GM11168 (cell line): ENCODE measurements around the gene PECR.

Experiments used
- in situ Hi-C: fragments of 300-500 bp; cut with MboI; formaldehyde crosslinking; loops from one replicate; pipeline ENCODE4 v1.12.0; 2022; ENCODE audit warnings: low sequenced_read_pairs; ENCODE audit not compliant: unreplicated experiment

The PECR gene

DNA sequence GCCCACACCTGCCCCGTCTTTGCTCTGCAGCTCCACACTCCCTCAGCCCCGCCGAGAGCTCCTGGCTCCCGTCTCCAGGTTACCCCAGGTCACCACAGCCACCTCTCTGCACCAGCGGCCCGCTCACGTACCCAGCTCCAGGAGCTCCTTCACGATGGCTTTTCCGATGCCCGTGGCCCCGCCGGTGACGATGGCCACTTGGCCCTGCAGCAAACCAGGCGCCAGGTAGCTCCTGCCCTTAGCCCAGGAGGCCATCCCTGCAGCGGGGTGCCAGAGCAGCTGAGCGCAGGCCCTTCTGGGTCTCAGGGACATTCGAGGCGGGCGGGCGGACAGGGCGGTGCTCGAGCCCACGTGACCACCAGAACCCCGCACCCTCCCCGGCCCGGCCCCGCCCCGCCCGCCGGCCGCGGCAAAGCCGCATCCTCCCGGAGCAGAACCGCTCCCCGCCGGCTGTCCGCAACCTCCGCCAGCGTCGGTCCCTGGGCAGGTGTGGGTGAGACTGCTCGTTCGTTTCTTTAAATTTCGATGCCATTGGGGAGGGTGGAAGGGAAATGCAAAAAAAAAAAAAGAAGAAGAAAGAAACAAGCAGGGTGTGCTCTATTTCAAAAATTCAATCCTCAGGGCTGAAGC is at the start of gene PECR, which contains the start of gene TMEM169:
TSS of gene PECR (minus strand) at position 323 of the 630 bp plus-strand sequence. CDS start at position 255, 68 bp downstream.
TSS of gene TMEM169 (plus strand) at position 433 of the 630 bp plus-strand sequence. CDS start 14,045 bp downstream, outside the sequence.
- in situ Hi-C loops, result no loop called here

DNA sequence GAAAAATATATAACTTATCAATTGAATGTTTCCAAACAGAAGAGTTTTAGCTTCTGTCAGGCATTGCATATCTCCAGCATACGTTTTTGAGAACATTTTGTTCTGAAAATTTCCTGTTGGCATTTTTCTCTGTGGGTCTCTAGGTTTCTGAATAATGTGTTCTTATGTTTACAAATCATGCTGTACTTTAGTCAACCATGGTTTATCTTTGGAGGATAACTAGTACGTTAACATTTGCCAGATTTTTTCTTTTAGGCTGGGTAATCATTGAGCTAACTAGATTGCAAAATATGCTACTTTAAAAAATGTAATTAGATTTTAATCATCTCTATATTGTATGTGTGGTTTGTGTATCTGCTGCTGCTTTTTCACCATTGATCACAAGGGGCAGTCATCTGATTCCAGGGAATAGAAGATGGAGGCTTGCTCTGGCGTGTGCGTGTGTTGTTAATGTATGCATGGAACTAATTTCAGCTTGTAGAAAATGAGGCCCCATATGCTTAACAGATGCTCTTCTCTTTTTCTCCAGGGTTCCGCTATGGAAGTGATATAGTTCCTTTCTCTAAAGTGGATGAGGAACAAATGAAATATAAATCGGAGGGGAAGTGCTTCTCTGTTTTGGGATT is 48.9 kb upstream of the PECR start:
- in situ Hi-C loops, result no loop called here

DNA sequence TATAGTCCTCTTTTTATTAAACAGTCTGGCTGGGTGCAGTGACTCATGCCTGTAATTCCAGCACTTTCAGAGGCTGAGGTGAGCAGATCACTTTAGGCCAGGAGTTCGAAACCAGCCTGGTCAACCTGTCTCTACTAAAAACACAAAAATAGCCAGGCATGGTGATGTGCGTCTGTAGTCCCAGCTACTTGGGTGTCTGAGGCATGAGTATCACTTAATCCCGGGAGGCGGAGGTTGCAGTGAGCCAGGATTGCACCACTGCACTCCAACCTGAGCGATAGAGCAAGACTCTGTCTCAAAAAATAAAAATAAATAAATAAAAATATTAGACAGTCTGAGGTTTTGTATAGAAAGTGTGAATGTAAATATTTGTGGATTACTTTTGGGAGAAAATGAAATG is 45.3 kb upstream of the PECR start:
- in situ Hi-C loops, result no loop called here

DNA sequence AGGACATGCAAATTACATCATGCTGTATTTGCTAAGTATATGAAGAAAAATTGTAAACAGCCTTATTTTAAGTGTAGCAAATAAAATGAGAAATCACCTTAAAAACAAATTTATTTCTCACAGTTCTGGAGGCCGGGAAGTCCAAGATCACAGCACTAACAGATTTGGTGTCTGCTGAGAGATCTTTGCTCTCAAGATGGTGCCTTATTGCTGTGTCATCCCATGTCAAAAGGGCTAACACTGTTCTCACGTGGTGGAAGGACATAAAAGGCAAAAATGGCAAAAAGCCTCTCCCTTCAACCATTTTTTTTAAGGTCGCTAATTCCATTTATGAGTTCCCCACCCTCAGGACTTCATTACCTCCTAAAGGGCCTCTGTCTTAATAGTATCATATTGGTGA is 39.6 kb upstream of the PECR start:
- in situ Hi-C loops, result no loop called here

DNA sequence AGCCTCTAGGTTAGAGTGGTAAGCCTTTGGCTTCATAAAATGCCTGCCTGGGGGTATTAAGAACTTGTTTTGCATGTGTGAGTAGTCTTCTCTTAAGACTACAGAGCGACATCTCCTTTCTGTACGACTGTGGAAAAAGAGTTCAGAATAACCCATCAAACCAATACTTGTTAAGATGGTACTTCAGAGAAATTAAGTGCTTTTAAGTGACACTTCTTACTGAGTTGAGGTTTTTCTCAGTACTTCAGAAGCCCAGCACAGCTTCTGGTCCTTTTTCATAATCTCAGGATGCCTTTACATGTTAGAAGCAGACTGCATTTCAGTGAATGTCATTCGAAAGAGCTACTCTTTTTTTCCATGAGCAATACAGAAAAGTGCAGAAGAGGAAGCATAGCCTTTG is 38.4 kb upstream of the PECR start:
- in situ Hi-C loops, result no loop called here

DNA sequence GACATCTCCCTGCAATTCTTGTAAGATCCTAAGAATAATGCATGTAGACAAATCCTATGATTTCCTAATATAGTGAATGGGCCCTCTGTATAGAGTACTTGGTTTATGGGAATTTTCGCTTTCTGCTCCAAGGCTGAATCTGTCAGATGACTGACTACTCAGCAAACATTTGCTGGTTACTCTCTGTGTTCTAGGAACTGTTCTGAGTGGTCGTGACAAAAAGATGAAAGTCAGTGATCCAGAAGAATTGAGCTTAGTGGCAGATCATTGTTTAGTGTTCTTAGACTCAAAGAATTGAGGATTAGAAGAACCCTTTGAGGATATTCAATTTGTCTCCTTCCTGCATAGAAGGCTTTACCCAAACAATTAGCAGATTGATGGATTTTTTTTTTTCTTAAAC is 37.5 kb upstream of the PECR start:
- in situ Hi-C loops, result no loop called here

DNA sequence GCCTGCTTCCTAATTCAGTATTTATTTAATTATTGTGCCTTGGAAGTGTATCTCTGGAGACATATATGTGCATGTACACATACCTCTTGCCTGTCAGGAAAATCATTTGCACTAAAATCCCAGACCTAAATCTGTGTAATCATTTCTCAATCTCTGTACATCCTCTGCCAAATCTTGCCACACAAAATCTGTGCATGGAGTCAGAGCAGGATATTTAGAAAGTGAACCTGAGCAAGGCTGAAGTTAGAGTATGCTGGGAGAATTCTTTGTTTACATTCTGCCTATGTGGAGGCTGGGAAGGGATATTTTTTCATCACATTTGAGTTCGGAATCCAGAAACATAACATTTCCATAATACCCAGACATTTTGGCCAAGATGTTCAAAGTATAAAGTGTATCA is 36.9 kb upstream of the PECR start:
- in situ Hi-C loops, result no loop called here

DNA sequence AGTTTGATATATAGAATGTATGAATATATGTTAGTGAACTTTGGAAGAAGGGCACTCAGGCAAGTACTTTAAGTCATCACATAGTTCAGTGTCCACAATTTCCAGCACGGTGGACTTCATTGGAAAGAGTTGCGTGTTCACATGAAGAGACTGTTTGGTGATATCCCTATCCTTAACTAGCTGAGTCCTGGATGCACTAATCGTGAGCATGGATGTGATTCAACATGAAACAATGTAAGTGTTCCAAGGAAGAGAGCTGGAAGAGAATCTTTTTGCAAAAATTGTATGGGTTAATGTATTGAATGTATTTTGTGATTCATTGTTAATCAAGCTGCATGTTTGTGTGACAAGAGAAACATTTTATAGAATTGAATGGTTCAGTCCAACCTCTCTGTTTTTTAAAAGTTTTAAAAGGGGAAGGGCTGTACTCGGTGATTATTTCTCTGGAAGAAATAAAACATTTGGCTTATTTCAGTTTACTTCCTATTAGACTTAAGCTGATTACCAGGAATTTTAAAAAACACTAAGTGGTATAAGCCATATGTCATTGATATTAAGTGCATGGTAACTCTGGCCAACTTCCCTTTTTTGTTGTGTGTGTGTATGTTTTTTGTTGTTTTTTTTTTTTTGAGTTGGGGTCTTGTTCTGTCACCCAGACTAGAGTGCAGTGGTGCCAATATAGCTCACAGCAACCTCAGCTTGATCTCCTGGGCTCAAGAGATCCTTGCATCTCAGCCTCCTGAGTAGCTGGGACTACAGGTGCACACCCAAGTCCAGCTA is 36.1 kb upstream of the PECR start:
- in situ Hi-C loops, result no loop called here

DNA sequence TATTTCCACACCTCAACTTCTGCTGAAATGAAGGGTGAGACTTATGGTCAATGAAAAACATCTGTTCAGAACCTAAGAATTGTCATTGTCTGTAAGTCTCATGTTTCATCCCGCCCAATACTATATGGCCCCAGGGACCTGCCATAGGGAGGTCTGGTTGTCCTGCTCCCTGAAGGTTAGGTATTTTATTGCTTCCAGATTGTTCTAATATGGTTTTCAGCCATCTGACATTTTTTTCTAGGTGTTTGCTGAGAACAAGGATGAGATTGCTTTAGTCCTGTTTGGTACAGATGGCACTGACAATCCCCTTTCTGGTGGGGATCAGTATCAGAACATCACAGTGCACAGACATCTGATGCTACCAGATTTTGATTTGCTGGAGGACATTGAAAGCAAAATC is 34.8 kb upstream of the PECR start:
- in situ Hi-C loops, result no loop called here

DNA sequence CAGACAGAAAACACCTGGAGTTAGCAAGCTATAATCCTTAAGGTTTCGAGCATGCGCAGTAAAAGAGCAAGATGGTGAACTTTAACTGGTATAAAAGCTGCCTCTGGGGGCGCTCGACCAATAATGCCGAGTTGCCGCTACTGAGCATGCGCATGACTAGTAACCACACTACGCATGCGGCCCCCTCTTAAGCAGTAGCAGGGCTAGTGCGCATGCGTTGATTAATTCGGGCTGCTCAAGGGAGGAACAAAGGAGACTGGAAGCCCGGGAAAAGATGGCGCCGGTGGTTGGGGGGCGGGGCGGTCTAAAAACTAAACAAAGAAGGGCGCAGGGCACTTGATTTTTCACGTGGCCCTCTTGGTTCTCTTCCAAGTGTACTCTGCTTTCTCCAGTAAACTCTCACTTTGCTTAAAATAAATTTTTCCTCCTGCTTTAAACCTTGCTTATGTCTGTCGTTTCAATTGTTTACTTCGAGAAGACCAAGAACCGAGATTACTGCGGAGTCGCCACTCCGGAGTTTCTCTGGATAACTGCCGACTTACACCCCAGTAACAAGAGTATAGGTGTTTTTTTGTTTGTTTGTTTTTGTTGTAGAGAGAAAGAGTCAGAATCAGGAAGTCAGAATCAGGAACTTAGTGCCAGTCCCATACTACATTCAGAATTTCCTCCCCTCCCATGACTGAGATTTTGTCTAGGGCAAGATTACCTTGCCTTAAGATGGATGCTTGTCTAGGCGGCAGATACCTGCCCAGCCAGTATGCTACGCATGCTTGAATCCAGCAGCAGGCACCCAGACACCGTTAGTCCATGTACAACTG is 33.3 kb upstream of the PECR start:
- in situ Hi-C loops, result no loop called here

DNA sequence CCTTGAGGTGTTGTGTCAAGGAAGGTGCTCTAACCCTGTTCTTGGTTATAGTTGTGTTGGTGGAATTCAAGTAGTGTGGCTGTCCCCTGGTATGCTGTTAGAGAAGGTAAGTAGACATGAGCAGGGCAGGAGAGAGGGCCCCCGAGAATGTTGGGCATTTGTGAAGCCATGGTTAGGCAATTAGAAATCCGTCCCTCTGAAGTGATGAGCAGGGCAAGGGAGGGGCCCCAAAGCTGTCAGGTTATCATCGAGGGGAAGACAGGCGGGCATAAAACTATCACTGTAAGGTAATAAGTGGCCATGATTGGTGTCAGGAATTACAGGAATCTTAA is 32.7 kb upstream of the PECR start:
- in situ Hi-C loops, result no loop called here

DNA sequence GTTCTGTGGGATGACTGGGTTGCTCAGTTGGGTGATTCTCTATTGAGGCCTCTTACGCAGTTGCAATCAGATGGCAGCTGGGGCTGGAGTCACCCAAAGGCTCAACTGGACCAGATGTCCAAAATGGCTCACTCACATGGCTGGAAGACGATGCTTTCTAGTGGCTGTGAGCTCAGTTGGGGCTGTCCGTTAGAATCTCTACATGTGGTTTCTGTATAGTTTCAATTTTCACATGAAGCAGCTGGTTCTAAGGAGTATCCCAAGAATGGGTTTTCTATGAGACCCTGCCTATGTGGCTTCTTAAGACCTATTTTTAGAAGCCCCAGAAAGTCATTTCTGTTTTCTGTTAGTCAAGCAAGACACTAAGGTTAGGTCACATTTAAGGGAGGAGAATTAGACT is 32.0 kb upstream of the PECR start:
- in situ Hi-C loops, result no loop called here

DNA sequence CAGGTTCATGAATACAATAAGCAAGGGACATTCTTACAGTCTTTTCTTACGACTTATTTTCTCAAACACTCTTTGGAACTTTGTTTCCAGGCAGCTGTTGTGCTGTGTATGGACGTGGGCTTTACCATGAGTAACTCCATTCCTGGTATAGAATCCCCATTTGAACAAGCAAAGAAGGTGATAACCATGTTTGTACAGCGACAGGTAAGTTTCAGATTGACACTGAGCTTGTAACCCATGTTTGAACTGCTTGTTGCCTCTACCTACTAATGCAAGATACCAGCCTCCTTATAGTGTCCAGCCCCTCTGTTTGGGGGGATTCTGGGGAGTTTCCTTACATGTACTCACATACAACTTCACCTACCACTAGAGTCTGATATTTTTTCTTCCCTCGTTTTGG is 31.3 kb upstream of the PECR start:
- in situ Hi-C loops, result no loop called here

DNA sequence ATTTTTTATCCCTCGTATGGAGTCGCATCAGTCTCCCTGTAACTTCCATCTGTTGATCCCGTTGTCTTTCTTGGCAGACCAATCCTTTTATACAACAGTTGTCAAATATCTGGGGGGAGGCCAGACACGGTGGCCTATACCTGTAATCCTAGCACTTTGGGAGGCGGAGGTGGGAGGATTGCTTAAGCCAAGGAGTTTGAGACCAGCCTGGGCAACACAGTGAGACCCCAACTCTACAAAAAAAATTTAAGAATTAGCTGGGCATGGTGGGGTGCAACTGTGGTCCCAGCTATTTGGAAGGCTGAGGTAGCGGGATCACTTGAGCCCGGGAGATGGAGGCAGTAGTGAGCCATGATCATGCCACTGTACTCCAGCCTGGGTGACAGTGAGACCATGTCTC is 29.5 kb upstream of the PECR start:
- in situ Hi-C loops, result no loop called here

DNA sequence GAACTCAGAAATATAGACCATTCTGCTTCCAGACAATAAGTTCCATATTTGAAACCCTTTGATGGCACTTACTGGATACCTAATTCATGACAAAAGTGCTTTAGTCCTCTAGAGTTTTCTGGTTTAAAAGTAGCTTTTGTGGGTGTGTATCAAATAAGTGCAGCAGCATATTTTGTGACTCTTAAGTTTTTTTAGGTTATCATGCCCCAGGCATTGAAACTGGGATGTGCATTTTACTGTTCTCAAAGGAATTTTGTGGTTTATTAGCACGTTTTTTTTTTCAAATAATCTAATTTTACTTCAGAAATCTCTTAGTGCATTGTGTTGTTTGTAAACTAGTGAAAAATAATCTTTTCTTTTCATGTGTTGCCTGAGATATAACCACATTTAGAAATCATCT is 29.0 kb upstream of the PECR start:
- in situ Hi-C loops, result no loop called here

DNA sequence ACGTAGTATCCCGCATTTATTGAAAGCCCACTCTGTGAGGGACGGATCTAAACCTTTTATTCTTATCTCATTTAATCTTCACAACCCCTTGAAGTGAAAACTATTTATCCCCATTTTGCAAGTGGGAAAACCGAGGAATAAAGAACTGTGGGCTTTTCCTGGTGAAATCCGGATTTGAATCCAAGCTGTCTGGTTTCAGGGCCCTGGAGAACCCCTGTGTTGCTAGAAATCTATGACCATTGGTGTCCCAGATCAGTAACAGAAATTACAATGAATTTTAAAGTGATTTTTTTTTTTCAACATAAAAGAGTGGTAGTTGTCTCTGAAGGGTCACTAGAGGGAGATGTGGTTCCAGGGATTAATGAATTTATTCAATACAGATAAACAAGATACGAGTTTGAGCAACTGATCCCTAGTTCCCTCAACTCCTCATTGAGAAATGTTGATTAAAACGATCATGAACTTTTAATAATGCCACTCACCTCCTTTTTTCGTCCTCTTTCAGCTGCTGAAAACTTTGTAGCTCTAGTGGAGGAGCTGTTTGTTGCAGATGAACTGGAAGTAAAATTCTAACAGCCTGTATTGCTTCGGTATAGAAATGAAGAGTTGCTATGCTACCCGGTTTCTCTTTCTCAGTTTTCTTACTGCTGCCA is 28.5 kb upstream of the PECR start:
- in situ Hi-C loops, result no loop called here

DNA sequence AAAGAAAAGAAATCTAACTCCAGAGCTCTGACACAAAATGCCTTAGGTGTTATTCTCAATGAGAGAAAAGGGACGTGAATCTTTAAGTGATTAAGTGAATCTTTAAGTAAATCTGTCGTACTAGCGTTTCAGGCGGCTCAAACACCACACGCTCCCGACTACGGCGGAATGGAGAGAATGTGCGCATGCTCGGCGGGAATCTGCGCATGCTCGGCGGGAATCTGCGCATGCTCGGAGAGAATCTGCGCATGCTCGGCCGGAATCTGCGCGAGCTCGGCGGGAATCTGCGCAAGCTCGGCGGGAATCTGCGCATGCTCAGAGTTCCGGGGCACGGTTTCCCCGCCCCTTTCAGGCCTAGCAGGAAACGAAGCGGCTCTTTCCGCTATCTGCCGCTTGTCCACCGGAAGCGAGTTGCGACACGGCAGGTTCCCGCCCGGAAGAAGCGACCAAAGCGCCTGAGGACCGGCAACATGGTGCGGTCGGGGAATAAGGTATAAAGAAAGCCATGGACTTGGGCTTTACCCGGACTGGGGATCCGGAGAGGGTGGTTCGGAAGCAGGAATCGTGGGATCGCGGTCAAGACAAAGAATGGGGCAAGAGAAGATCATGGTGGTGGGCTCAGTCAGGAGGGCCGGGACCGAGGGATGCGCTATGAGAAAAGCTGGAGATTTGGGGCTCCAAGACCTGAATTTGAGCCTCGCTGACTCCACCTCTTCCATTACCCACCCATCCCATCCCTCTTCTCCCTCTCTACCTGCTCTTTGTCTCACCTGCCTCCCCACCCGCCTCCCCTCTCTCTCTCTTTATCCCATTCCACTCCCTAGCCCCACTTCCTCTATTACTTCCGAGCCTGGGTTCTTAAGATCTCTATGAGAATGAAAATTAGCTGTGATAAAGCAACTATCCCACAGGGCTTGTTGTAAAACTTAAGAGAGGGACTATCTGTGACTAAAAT is 27.6 kb upstream of the PECR start, which contains the start of gene XRCC5:
TSS of gene XRCC5 (plus strand) at position 382 of the 955 bp plus-strand sequence. CDS start at position 471, 89 bp downstream.
- in situ Hi-C loops, result no loop called here

DNA sequence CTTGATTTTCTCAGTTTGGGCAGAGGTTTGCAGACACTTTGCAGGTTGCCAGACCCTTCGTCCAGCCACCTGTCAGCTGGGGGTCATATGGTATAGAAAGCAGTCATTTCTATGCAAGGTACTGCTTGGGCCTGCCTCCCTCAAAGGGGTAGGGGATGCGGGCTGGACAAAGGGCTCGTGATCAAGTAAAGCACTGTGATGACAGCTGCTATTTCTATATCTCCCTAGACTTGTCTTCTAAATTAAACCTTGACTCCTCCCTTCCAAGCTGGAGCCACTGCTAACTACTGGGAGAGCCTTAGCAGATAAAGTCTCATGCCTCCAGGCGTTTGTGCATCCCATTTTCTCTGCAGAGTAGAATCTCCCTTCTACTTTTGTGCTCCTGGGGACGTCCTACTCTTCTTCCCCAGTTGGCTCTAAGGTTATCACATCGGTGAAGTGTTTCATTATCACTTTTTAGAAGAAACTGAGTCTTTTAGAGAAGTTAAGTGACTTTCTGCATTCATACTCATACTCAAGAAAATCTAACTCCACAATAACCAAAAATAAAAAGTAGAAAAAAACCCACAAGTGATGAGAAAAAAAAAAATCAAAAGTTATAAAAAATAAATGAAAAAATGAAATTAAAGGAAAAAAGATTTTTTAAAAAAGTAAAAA is 26.8 kb upstream of the PECR start:
- in situ Hi-C loops, result no loop called here

DNA sequence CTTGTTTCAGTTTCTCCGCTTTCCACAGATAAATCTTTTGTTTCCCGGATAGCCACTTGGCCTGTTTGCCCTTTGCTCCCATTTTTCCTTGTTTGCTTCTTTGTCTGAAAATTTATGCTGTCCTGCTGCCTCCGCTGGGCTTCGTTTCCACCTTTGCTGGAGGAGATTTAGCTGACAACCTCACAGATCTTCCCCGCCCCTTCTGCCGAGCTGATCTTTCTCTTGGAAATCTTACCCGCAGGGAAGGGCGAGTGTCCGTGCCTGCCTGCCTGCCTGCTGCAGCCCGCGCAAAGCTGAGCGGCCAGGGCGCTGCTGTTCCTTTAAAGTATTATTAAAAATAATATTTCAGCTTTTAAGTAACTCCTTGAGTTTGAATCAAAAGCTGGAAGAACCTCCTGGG is 26.2 kb upstream of the PECR start:
- in situ Hi-C loops, result no loop called here
